HuH-7.5 (cell line): ENCODE data around the gene AFF3.
"Not testable (repeated sequence)": the region's sequence is repeated elsewhere in the genome, so short reads cannot be mapped to it uniquely, and the experiment has no call there.

ENCODE experiments used
- DNase-seq: peaks from one replicate; pipeline ENCODE4 v3.0.0; 2011; ENCODE audit warnings: low spot score

Gene AFF3

DNA sequence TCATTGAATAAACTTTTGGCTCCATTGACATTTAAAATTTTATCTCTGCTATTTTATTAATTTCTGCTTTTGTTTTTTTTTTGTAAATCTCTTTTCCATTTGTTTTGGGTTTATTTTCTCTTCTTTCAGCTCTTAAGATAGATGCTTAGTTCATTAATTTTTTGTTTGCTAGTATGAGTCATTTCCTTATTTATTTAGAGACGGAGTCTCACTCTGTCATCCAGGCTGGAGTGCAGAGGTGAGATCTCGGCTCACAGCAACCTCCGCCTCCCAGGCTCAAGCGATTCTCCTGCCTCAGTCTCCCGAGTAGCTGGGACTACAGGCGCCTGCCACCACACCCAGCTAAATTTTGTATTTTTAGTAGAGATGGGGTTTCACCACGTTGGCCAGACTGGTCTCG is 407.1 kb downstream of the AFF3 start:
- not testable (repeated sequence) for DNase-seq

DNA sequence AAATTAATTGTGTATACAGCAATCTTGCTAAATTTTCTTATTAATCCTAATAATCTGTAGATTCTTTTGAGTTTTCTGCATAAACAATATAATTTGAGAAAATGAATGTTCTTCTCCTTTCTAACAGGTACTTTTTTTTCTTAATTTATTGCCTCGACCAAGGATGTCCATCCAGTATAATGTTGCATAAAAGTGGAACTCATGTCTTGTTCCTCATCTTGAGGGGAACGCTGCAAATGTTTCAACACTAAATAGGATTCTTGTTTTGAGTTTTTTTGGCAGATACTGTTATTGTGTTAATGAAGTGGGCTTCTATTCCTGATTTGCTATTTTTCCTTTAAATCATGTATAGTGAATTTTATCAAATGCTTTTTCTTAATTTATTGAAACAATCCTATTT is 408.2 kb downstream of the AFF3 start:
- DNase-seq = no peak

- no peak for DNase-seq
Measured at GRCh38 chr2:99729104-99730025, 413.0 kb downstream of the AFF3 start.

GRCh38 chr2:99728166-99728565 is 414.2 kb downstream of the AFF3 start:
- DNase-seq = no peak

GRCh38 chr2:99727199-99727598 is 415.2 kb downstream of the AFF3 start:
- DNase-seq = no peak

DNA sequence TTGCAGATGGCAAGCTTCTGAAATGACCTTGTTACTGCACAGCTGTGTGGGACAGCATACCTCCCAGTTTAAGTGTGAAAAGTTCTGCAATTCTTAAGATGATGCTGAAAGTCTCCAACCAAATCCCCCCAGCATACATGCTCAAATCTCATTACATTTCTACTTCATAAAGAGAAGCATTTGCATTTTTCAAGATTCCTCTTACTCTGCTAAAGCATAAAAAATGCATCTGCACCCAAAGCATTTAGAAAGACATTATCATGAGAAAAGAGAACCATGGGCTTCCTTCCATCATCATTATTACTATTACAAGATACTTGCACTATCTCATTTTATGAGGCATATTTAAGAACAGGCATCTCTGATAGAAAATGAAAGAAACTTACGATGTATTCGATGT is 415.7 kb downstream of the AFF3 start:
- DNase-seq = no peak

GRCh38 chr2:99725820-99726219 is 416.6 kb downstream of the AFF3 start:
- DNase-seq = no peak

GRCh38 chr2:99722476-99722875 is 419.9 kb downstream of the AFF3 start:
- DNase-seq = no peak

DNA sequence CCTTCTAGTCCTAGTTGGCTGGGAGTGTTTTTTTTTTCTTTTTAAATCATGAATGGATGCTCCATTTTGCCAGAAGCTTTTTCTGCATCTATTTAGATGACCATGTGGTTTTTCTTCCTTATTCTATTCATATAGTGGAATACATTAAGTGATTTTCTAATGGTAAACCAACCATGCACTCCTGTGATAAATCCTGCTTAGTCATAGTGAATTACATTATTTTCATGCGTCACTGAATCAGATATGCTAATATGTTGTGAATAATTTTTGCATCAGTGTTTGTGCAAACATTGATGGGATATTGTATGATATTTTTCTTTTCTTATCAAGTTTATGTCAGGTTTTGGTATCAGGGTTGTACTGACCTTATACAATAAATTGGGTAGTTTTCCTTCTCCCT is 423.3 kb downstream of the AFF3 start:
- DNase-seq = no peak

DNA sequence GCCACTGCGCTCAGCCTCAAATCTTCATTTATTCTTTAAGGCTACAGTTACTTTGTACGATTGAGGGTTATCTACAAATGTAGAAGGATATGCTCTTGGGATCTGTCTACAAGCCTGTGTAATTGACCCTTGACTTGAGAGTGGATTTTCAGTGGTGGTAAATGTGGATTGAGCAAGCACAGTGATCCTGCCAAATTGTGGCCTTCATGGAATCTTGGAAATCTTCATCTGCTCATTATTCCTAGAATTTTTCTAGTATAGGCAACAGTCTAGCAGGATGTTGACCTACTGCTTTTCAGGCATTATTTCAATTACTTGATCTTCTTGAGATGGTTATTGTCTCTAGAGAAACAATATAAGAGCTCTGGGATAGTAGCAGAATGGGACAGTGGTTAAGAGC is 426.4 kb downstream of the AFF3 start:
- DNase-seq = no peak

GRCh38 chr2:99714349-99714748 is 428.0 kb downstream of the AFF3 start:
- no peak for DNase-seq

DNA sequence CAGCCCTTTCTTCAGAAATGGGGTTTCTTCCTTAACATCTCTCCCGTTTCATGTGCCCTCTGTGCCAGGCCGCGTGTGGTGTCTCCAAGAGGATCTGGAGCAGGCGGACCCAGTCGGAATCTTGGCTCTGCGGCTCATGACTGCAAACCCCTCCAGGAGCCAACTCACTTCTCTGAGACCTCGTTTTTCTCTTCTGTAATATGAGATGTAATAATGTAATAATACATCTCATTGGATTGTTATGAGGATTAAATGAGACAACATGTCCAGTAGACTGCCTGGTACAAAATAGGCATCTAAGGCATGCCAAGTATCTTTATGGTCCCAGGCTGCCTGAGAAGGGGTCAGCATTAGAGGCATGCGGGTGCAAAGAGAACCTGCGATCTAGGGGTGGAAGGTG is 431.2 kb downstream of the AFF3 start:
- no peak for DNase-seq

DNA sequence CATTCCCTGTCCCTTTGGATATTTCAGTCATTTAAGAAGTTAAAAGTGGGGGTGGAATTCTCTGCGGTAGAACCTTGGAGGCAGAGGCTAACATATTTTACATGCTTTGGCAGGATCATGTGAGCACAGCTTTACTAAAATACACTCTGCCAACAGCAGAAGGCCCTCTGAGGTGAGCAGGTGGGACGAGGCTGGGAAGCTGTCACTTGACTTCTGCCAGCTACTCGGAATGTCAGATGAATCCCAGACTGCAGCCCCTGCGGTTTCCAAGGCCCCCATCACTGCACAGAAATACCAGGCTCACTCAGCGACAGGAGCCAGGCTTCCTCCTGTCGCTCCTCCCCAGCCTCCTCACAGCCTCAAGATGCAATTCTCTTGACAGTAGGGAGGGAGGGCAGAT is 431.7 kb downstream of the AFF3 start:
- DNase-seq = no peak

GRCh38 chr2:99709229-99709628 is 433.2 kb downstream of the AFF3 start:
- DNase-seq = no peak

DNA sequence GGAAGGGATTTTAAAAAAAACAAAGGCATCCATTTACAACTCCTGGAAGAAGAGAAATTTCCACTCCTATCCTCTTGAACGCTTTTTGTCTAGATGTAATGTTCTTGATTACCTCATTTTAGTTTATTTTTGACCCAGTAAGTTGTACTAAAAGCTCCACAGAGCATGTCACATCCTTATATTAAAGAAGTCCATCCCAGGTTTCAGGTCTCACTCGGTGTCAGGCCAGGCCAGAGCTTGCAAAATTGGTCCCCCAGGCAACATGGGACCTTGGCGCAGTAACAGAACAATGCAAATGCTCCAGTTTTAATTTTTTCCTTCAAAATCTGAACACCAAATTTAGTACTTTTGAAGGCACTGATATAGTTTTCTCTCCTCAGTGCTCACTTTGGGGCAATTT is 434.2 kb downstream of the AFF3 start:
- no peak for DNase-seq

DNA sequence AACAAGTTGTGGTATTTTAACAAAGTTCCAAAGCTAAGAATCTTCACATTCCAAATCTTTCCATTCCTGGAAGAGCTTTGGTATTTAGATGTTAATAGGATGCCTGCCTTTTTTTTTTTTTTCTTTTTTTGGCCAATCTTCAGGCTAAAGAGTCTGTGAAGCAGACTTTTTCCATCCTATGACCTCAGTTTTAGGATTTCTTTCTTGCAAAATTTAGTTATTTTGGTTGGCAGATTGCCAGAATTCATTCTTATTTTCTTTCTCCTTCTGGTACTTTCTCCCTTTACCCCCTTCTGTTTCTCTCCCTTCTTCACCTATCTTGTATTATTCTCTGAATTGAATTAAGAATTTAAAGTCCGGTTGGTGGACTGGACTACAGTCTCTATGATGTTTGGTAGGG is 434.8 kb downstream of the AFF3 start:
- DNase-seq = no peak

DNA sequence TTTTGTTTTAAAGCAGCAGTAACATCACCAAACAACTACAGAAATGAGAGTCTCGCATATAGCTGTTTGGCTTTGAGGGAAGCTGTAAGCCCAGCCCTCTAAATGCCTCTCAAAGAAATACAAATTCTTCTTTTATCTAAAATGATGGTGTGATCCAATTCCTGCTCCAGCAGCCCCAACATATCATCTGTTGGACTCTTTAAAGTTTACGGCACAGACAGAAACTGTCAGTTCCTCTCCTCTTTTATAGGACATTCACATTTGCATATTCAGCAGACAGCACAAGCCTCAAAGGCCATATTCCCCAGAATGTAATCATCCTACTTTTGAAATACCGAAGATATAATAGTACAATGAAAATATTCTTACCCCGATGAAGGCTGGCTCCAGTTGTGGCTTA is 435.7 kb downstream of the AFF3 start:
- no peak for DNase-seq

- no peak for DNase-seq
Measured at GRCh38 chr2:99701503-99701902, 440.9 kb downstream of the AFF3 start.

GRCh38 chr2:99700482-99701398 is 441.6 kb downstream of the AFF3 start:
- DNase-seq = no peak

GRCh38 chr2:99698896-99699295 is 443.5 kb downstream of the AFF3 start:
- DNase-seq = no peak

DNA sequence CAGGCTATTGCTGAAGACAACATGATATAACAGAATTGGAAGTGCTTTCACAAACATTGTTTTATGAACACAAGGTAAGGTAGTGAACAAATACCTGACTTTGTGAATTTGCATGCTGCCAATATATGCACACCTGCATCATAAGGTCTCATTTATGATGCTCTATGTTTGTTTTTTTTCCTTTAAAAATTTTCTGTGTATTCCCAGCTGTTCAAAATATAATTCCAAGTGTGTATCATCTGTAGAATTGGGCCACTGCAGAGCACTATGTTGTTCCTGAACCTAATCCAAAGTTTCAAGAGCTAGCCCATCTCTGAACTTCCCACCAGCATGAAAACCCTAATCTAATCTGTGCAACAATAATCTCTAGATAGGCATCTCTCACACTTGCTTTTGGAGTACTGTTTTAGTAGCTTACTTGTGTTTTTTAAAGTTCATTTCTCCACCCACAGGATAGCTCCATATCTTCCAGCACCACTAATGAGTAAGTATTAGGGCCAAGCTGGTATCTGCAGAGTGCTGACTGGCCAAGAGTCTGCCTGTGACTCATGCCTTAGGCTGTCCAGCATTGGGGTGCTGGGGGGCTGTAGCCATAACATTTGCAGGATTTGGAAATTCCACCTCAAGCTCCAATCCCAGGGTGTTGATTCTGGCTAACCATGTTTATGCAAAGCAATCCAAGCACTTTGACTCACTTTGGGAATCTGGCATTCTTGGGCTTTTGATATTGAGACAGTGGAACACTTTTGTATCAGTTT is 444.4 kb downstream of the AFF3 start:
- DNase-seq = no peak

GRCh38 chr2:99695944-99696253 is 446.5 kb downstream of the AFF3 start:
- DNase-seq = no peak
